CD4-positive, alpha-beta T cell treated with Interleukin-15 for 4 hours (primary cell): ENCODE data around the gene ERVK3-1.
"Not testable (repeated sequence)": the region's sequence is repeated elsewhere in the genome, so short reads cannot be mapped to it uniquely, and the experiment has no call there.

Experiments used
- DNase-seq: peaks from one replicate; pipeline ENCODE4 v3.0.0-alpha.2; 2020; ENCODE audit warnings: low spot score

ERVK3-1 gene

GRCh38 chr19:58304748-58305064 is 471 bp upstream of the ERVK3-1 start:
- DNase-seq, result no peak

- no peak for DNase-seq
These were observed 751 bp downstream of the ERVK3-1 start for GRCh38 chr19:58305932-58306323.

GRCh38 chr19:58307736-58308135 is 2.6 kb downstream of the ERVK3-1 start:
- no peak for DNase-seq

- not testable (repeated sequence) for DNase-seq
These were observed 5.5 kb downstream of the ERVK3-1 start for GRCh38 chr19:58310685-58311084.

- DNase-seq, result no peak
These were observed 6.2 kb downstream of the ERVK3-1 start for GRCh38 chr19:58311345-58311865.

GRCh38 chr19:58315580-58315979 is 10.4 kb downstream of the ERVK3-1 start:
- DNase-seq, result no peak

- no peak for DNase-seq
These were observed 12.4 kb downstream of the ERVK3-1 start for GRCh38 chr19:58317476-58318072.

- no peak for DNase-seq
These were observed 13.1 kb downstream of the ERVK3-1 start for GRCh38 chr19:58318297-58318696.

- no peak for DNase-seq
These were observed 14.1 kb downstream of the ERVK3-1 start for GRCh38 chr19:58319241-58319640.

- DNase-seq, result no peak
These were observed 20.3 kb downstream of the ERVK3-1 start for GRCh38 chr19:58325311-58326022.

GRCh38 chr19:58326501-58326913 is 21.3 kb downstream of the ERVK3-1 start:
- no peak for DNase-seq

- peak; percentile 89 for DNase-seq
These were observed 21.9 kb downstream of the ERVK3-1 start, which contains the start of gene ZSCAN22 for GRCh38 chr19:58326914-58327726. Gene ZSCAN22 (plus strand): TSS chr19:58326994. CDS start chr19:58334803, 7,809 bp downstream.

GRCh38 chr19:58328999-58329398 is 23.8 kb downstream of the ERVK3-1 start:
- peak; percentile 16 for DNase-seq

GRCh38 chr19:58330458-58330857 is 25.3 kb downstream of the ERVK3-1 start:
- no peak for DNase-seq

GRCh38 chr19:58332697-58333096 is 27.5 kb downstream of the ERVK3-1 start:
- DNase-seq, result no peak

- DNase-seq, result no peak
These were observed 29.6 kb downstream of the ERVK3-1 start for GRCh38 chr19:58334691-58335249.

- no peak for DNase-seq
These were observed 30.5 kb downstream of the ERVK3-1 start for GRCh38 chr19:58335630-58336029.

- no peak for DNase-seq
These were observed 31.0 kb downstream of the ERVK3-1 start for GRCh38 chr19:58336216-58336615.

- DNase-seq, result no peak
These were observed 31.6 kb downstream of the ERVK3-1 start for GRCh38 chr19:58336820-58337219.

- no peak for DNase-seq
These were observed 33.2 kb downstream of the ERVK3-1 start for GRCh38 chr19:58338336-58338735.

- DNase-seq, result no peak
These were observed 33.8 kb downstream of the ERVK3-1 start for GRCh38 chr19:58338825-58339558.

- DNase-seq, result no peak
These were observed 40.4 kb downstream of the ERVK3-1 start for GRCh38 chr19:58345558-58345957.
